ENCODE measurements around the gene TEN1. TPM values are rescaled to one million over a fixed set of nuclear protein-coding genes. Genes with fewer than 3 reads are reported as not detected.
"Not testable (repeated sequence)": the region's sequence is repeated elsewhere in the genome, so short reads cannot be mapped to it uniquely, and the experiment has no call there.

Gene TEN1
- polyA plus RNA-seq, 4 donors = 22.8 to 96.6 (median 54.7) TPM

DNA sequence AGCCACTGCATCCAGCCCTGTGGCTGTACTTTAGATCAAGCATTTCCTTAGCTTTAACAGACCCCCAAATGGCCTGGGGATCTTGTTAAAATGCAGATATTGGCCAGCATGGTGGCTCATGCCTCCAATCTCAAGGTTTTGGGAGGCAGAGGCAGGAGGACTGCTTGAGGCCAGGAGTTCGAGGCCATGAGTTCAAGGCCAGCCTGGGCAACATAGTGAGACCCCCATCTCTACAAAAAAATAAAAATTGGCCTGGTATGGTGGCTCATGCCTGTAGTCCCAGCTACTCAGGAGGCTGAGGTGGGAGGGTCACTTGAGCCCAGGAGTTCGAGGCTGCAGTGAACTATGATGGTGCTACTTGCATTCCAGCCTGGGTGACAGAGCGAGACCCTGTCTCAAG is 63.8 kb downstream of the TEN1 start:
- not testable (repeated sequence) for H3K4me1 ChIP-seq (ENCODE audit: control insufficient read depth in 3 of 3, insufficient read depth in 2 of 3, low read depth in 1 of 3, low read length in 2 of 3); DNase-seq; H3K27me3 ChIP-seq (ENCODE audit: control insufficient read depth in 3 of 3, insufficient read depth in 3 of 3, low read length in 3 of 3); H3K4me3 ChIP-seq (ENCODE audit: low read depth in 1 of 3, low read length in 3 of 3); FAIRE-seq; H3K9me3 ChIP-seq (ENCODE audit: control insufficient read depth in 2 of 2, insufficient read depth in 1 of 2, low read depth in 1 of 2, low read length in 1 of 2); H3K27ac ChIP-seq (ENCODE audit: low read depth in 1 of 3, low read length in 2 of 3)
- WGBS, 3 donors = 94 to 98% (median 97%) methylated on average over 3 of the region's 3 CpGs
- peaks cover 44 to 94% (median 46%) of the 10 kb centered on the region in 3 donors for H3K36me3 ChIP-seq (ENCODE audit: control insufficient read depth in 3 of 3, insufficient read depth in 2 of 3, low read depth in 1 of 3, low read length in 3 of 3)

DNA sequence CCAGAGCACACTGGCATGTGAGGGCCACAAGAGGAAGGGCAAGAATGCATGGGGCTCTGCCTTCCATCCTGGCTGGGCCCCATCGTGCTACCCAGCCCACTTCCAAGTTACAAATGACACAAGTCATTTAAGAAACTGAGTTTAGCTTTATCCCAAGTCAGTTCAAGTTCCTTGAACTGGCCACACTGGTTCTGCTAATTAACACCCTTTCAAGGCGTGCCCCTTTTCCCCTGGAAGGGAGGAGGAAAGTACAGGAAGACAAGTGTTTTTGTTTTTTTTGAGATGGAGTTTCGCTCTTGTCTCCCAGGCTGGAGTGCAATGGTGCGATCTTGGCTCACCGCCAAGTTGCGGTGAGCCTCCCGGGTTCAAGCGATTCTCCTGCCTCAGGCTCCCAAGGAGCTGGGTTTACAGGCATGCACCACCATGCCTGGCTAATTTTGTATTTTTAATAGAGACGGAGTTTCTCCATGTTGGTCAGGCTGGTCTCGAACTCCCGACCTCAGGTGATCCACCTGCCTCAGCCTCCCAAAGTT is 65.5 kb downstream of the TEN1 start:
- H3K27me3 ChIP-seq (ENCODE audit: control insufficient read depth in 3 of 3, insufficient read depth in 3 of 3, low read length in 3 of 3); H3K4me3 ChIP-seq (ENCODE audit: low read depth in 1 of 3, low read length in 3 of 3); H3K4me1 ChIP-seq (ENCODE audit: control insufficient read depth in 3 of 3, insufficient read depth in 2 of 3, low read depth in 1 of 3, low read length in 2 of 3); H3K9me3 ChIP-seq (ENCODE audit: control insufficient read depth in 2 of 2, insufficient read depth in 1 of 2, low read depth in 1 of 2, low read length in 1 of 2); H3K27ac ChIP-seq (ENCODE audit: low read depth in 1 of 3, low read length in 2 of 3); FAIRE-seq; DNase-seq: not testable (repeated sequence)
- peaks cover 42 to 92% (median 50%) of the 10 kb centered on the region in 3 donors for H3K36me3 ChIP-seq (ENCODE audit: control insufficient read depth in 3 of 3, insufficient read depth in 2 of 3, low read depth in 1 of 3, low read length in 3 of 3)
- WGBS, 3 donors = 87 to 88% (median 87%) methylated on average over 11 of the region's 11 CpGs

DNA sequence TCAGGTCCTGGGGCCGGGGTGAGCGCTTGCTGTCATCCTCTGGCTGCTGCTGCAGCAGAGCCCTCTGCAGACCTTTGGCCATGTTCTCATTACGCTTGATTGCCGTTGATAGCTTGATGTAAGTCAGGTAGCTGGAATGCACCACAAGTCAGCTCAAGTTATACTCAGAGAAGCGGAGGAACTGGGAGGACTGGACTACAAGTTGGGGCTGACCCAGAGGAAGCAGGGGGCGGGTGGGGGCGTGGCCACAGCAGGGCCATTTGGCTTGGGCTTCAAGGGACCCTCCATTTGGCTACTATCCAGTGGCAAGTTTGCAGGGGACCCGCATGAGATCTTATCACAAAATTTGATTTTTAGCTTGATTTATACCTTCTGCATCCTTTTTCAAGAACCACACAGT is 67.0 kb downstream of the TEN1 start:
- FAIRE-seq (no peak), DNase-seq (no peak)
- Histone ChIP-seq H3K4me1 (ENCODE audit: control insufficient read depth in 3 of 3, insufficient read depth in 2 of 3, low read depth in 1 of 3, low read length in 2 of 3) (peaks cover 0 to 15% (median 0%) of the 10 kb centered on the region in 3 donors), H3K9me3 (ENCODE audit: control insufficient read depth in 2 of 2, insufficient read depth in 1 of 2, low read depth in 1 of 2, low read length in 1 of 2) (no peaks in the 10 kb centered on the region), H3K4me3 (ENCODE audit: low read depth in 1 of 3, low read length in 3 of 3) (no peak overlapping the region), H3K36me3 (ENCODE audit: control insufficient read depth in 3 of 3, insufficient read depth in 2 of 3, low read depth in 1 of 3, low read length in 3 of 3) (peaks cover 34 to 90% (median 48%) of the 10 kb centered on the region in 3 donors), H3K27ac (ENCODE audit: low read depth in 1 of 3, low read length in 2 of 3) (no peak overlapping the region), H3K27me3 (ENCODE audit: control insufficient read depth in 3 of 3, insufficient read depth in 3 of 3, low read length in 3 of 3) (no peaks in the 10 kb centered on the region)
- WGBS, 3 donors = 87 to 92% (median 90%) methylated on average over 8 of the region's 8 CpGs

DNA sequence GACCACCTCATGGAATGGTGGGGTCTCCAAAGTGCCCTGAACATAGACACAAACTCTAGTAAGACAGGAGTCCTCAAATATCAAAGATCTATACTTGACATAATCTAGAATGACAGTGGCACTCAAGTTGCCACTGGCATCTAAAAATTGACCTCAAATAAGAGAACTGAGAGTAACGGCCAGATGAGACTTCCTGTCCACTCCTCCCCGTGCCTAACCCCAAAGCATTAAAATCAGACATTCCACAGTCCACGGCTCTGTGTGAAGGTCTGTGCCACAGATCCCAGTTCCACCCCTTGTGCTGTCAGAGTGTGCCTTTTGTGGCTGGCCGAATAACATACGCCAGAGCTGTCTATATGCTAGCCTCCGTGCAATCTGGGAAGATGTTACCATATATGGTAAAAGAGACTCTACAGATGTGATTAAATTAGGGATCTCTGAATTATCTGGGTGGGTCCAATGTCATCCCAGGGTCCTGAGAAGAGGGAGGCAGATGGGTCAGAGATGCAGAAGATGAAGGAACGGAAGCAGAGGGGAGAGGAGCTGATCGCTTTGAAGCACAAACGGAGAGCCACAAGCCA is 69.1 kb downstream of the TEN1 start:
- no peaks in the 10 kb centered on the region for H3K27me3 ChIP-seq (ENCODE audit: control insufficient read depth in 3 of 3, insufficient read depth in 3 of 3, low read length in 3 of 3)
- no peak overlapping the region for H3K4me3 ChIP-seq (ENCODE audit: low read depth in 1 of 3, low read length in 3 of 3)
- no peak overlapping the region for H3K27ac ChIP-seq (ENCODE audit: low read depth in 1 of 3, low read length in 2 of 3)
- WGBS, 3 donors = 83 to 88% (median 87%) methylated on average over 9 of the region's 9 CpGs
- FAIRE-seq (no peak), DNase-seq (no peak)
- H3K4me1 ChIP-seq (ENCODE audit: control insufficient read depth in 3 of 3, insufficient read depth in 2 of 3, low read depth in 1 of 3, low read length in 2 of 3) = peaks cover 0 to 18% (median 0%) of the 10 kb centered on the region in 3 donors
- H3K36me3 ChIP-seq (ENCODE audit: control insufficient read depth in 3 of 3, insufficient read depth in 2 of 3, low read depth in 1 of 3, low read length in 3 of 3) = peaks cover 23 to 79% (median 34%) of the 10 kb centered on the region in 3 donors
- H3K9me3 ChIP-seq (ENCODE audit: control insufficient read depth in 2 of 2, insufficient read depth in 1 of 2, low read depth in 1 of 2, low read length in 1 of 2) = no peaks in the 10 kb centered on the region

DNA sequence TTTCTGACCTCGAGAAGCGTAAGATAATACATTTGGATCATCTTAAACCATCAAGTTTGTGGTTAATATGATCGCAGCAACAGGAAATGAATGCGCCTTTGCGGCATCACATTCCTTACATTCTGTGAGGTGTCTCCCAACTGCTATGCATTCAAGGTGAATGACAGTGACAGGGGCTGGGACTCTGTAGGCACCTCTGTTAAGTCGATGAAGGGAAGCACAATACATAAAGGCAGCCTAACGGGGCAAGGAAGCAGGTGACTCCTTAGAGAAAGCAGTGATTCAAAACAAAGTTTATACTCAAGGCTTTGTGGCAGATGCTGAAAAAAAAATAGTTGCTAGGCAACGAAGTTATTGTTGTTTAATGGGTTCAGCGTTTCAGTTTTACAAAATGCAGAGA is 69.7 kb downstream of the TEN1 start:
- Histone ChIP-seq H3K4me1 (ENCODE audit: control insufficient read depth in 3 of 3, insufficient read depth in 2 of 3, low read depth in 1 of 3, low read length in 2 of 3) (peaks cover 0 to 22% (median 0%) of the 10 kb centered on the region in 3 donors), H3K27ac (ENCODE audit: low read depth in 1 of 3, low read length in 2 of 3) (no peak overlapping the region), H3K4me3 (ENCODE audit: low read depth in 1 of 3, low read length in 3 of 3) (no peak overlapping the region), H3K36me3 (ENCODE audit: control insufficient read depth in 3 of 3, insufficient read depth in 2 of 3, low read depth in 1 of 3, low read length in 3 of 3) (peaks cover 24 to 78% (median 32%) of the 10 kb centered on the region in 3 donors), H3K27me3 (ENCODE audit: control insufficient read depth in 3 of 3, insufficient read depth in 3 of 3, low read length in 3 of 3) (no peaks in the 10 kb centered on the region), H3K9me3 (ENCODE audit: control insufficient read depth in 2 of 2, insufficient read depth in 1 of 2, low read depth in 1 of 2, low read length in 1 of 2) (no peaks in the 10 kb centered on the region)
- FAIRE-seq = no peak
- 79 to 81% (median 80%) methylated on average over 9 of the region's 9 CpGs for WGBS, 3 donors
- no peak for DNase-seq

DNA sequence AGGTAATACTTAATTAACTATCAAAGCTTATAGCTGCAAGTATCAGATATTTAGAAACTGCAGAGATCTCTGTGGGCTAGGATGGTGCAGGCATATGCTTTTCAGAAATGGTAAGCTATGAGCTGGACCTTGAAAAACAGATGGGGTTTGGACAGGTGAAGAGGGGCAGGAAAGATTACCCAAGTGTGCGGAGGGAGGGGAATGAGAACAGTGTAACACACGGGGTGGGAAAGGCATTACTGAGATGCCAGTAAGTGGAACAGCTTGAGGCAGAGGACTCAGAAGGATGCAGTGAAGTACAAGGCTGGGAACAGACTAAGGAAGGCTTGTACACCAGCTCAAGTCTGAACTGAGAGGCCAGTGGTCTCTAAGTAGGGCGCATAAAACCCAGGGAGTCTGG is 70.2 kb downstream of the TEN1 start:
- WGBS, 3 donors = 89 to 95% (median 95%) methylated on average over 3 of the region's 3 CpGs
- peaks cover 20 to 78% (median 32%) of the 10 kb centered on the region in 3 donors for H3K36me3 ChIP-seq (ENCODE audit: control insufficient read depth in 3 of 3, insufficient read depth in 2 of 3, low read depth in 1 of 3, low read length in 3 of 3)
- H3K4me1 ChIP-seq (ENCODE audit: control insufficient read depth in 3 of 3, insufficient read depth in 2 of 3, low read depth in 1 of 3, low read length in 2 of 3) = peaks cover 0 to 24% (median 0%) of the 10 kb centered on the region in 3 donors
- H3K9me3 ChIP-seq (ENCODE audit: control insufficient read depth in 2 of 2, insufficient read depth in 1 of 2, low read depth in 1 of 2, low read length in 1 of 2) = no peaks in the 10 kb centered on the region
- DNase-seq (no peak), FAIRE-seq (no peak)
- no peak overlapping the region for H3K4me3 ChIP-seq (ENCODE audit: low read depth in 1 of 3, low read length in 3 of 3)
- H3K27ac ChIP-seq (ENCODE audit: low read depth in 1 of 3, low read length in 2 of 3) = no peak overlapping the region
- no peaks in the 10 kb centered on the region for H3K27me3 ChIP-seq (ENCODE audit: control insufficient read depth in 3 of 3, insufficient read depth in 3 of 3, low read length in 3 of 3)

DNA sequence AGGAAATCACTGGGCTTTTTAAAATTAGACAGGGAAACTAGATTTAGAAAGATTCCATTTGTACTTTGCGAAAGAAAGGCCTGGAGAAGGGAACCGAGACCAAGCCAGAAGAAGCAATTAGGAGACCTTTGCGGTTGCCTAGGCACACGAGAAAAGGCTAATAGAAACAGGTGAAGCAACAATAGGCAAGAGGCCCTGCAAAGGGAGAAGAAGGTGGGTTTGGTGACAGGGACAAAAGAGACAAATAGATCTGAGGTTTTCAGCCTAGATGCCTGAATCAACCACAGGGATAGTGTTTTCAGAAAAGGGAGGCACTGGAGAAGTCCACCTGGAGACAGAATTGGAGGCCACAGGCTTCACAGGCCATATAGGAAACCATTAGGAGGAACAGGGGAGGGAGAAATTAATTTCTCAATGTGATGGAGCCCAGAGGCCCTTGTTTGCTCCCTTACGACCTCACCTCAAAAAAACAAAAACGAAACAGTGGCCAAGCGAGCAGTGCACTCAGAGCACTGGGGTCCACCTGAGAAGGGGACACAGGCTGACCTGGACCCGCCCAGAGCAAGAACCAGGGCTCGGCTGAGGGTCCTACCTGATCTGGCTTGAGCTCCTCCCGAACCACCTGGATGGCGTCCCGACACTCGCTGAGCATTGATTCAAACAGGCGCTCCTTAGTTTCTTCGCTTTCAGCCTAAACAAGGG is 70.9 kb downstream of the TEN1 start:
- WGBS, 3 donors = 95 to 96% (median 95%) methylated on average over 15 of the region's 15 CpGs
- no peak overlapping the region for H3K4me3 ChIP-seq (ENCODE audit: low read depth in 1 of 3, low read length in 3 of 3)
- DNase-seq (no peak), FAIRE-seq (no peak)
- H3K4me1 ChIP-seq (ENCODE audit: control insufficient read depth in 3 of 3, insufficient read depth in 2 of 3, low read depth in 1 of 3, low read length in 2 of 3) = peaks cover 0 to 24% (median 0%) of the 10 kb centered on the region in 3 donors
- H3K27me3 ChIP-seq (ENCODE audit: control insufficient read depth in 3 of 3, insufficient read depth in 3 of 3, low read length in 3 of 3) = no peaks in the 10 kb centered on the region
- peaks cover 20 to 77% (median 26%) of the 10 kb centered on the region in 3 donors for H3K36me3 ChIP-seq (ENCODE audit: control insufficient read depth in 3 of 3, insufficient read depth in 2 of 3, low read depth in 1 of 3, low read length in 3 of 3)
- no peaks in the 10 kb centered on the region for H3K9me3 ChIP-seq (ENCODE audit: control insufficient read depth in 2 of 2, insufficient read depth in 1 of 2, low read depth in 1 of 2, low read length in 1 of 2)
- peak overlapping the region in 1 of 3 donors; percentile 82 for H3K27ac ChIP-seq (ENCODE audit: low read depth in 1 of 3, low read length in 2 of 3)
